Stimulated activated effector memory CD8-positive, alpha-beta T cell treated with anti-CD3 and anti-CD28 coated beads, Interleukin-12 subunit alpha, Interleukin-12 subunit beta, amount 100 ng/mL, for 72 hours (primary cell): ENCODE results near the gene RFLNA.
A peak's percentile ranks its signal among the peaks of the same experiment; 100 is the strongest.

Source experiments
- ATAC-seq: fragments of 150-1000 bp; cut with Tn5 transposase; 2 replicates; pipeline ENCODE4 v1.10.0; 2021
- DNase-seq, 2 donors: peaks; one replicate each; pipeline ENCODE4 v3.0.0; 2021 to 2022; ENCODE audit warnings: low spot score in 2 of 2
- H3K27ac Mint-ChIP-seq: one replicate; pipeline ENCODE4 v1.8.0; 2022; ENCODE audit warnings: mild to moderate bottlenecking, mixed read lengths
- H3K36me3 Mint-ChIP-seq: one replicate; pipeline ENCODE4 v1.8.0; 2022; ENCODE audit warnings: mild to moderate bottlenecking, mixed read lengths
- H3K4me1 Mint-ChIP-seq: one replicate; pipeline ENCODE4 v1.8.0; 2022; ENCODE audit warnings: mixed read lengths
- H3K4me3 Mint-ChIP-seq: one replicate; pipeline ENCODE4 v1.8.0; 2022; ENCODE audit warnings: mild to moderate bottlenecking, mixed read lengths
- H3K9me3 Mint-ChIP-seq: one replicate; pipeline ENCODE4 v1.8.0; 2022; ENCODE audit warnings: mixed read lengths

Gene RFLNA

GRCh38 chr12:124344526-124344925, 49.6 kb downstream of the RFLNA start:
- H3K36me3 Mint-ChIP-seq, result peaks cover 88% of the 10 kb centered on the region
- H3K27ac Mint-ChIP-seq, result peak overlapping the region; percentile 32

GRCh38 chr12:124345795-124346194, 50.9 kb downstream of the RFLNA start:
- no peaks in the 10 kb centered on the region for H3K9me3 Mint-ChIP-seq
- DNase-seq, result no peak
- H3K36me3 Mint-ChIP-seq, result peaks cover 88% of the 10 kb centered on the region
- no peaks in the 10 kb centered on the region for H3K4me1 Mint-ChIP-seq
- H3K4me3 Mint-ChIP-seq, result no peak overlapping the region
- H3K27ac Mint-ChIP-seq, result peak overlapping the region; percentile 32
- no peak for ATAC-seq

More at GRCh38 chr12:124344526-124344925, 49.6 kb downstream of the RFLNA start:
- Mint-ChIP-seq H3K4me3 (no peak overlapping the region), H3K9me3 (no peaks in the 10 kb centered on the region), H3K4me1 (peaks cover 5% of the 10 kb centered on the region)
- ATAC-seq, result peak; percentile 14
- DNase-seq, result no peak

GRCh38 chr12:124346425-124347168, 51.7 kb downstream of the RFLNA start:
- no peak overlapping the region for H3K27ac Mint-ChIP-seq
- DNase-seq (no peak), ATAC-seq (no peak)
- H3K4me1 Mint-ChIP-seq, result no peaks in the 10 kb centered on the region
- no peaks in the 10 kb centered on the region for H3K9me3 Mint-ChIP-seq
- peaks cover 88% of the 10 kb centered on the region for H3K36me3 Mint-ChIP-seq
- no peak overlapping the region for H3K4me3 Mint-ChIP-seq

GRCh38 chr12:124347335-124347734, 52.4 kb downstream of the RFLNA start:
- no peak overlapping the region for H3K27ac Mint-ChIP-seq
- ATAC-seq, result no peak
- no peak overlapping the region for H3K4me3 Mint-ChIP-seq
- DNase-seq, result no peak
- H3K4me1 Mint-ChIP-seq, result no peaks in the 10 kb centered on the region
- peaks cover 88% of the 10 kb centered on the region for H3K36me3 Mint-ChIP-seq
- no peaks in the 10 kb centered on the region for H3K9me3 Mint-ChIP-seq

- Mint-ChIP-seq H3K27ac (no peak overlapping the region), H3K4me1 (no peaks in the 10 kb centered on the region), H3K9me3 (no peaks in the 10 kb centered on the region), H3K4me3 (no peak overlapping the region), H3K36me3 (peaks cover 87% of the 10 kb centered on the region)
- DNase-seq (peak in 1 of 2 donors; percentile 50), ATAC-seq (no peak)
Observed at GRCh38 chr12:124347805-124348658, 53.1 kb downstream of the RFLNA start.

GRCh38 chr12:124348659-124349380, 53.9 kb downstream of the RFLNA start:
- H3K27ac Mint-ChIP-seq, result no peak overlapping the region
- H3K9me3 Mint-ChIP-seq, result no peaks in the 10 kb centered on the region
- DNase-seq, result no peak
- H3K36me3 Mint-ChIP-seq, result peaks cover 87% of the 10 kb centered on the region
- no peak for ATAC-seq
- H3K4me1 Mint-ChIP-seq, result no peaks in the 10 kb centered on the region
- no peak overlapping the region for H3K4me3 Mint-ChIP-seq

- no peak for ATAC-seq
- Mint-ChIP-seq H3K36me3 (peaks cover 77% of the 10 kb centered on the region), H3K4me1 (no peaks in the 10 kb centered on the region), H3K9me3 (no peaks in the 10 kb centered on the region), H3K4me3 (no peak overlapping the region), H3K27ac (no peak overlapping the region)
- no peak for DNase-seq
Observed at GRCh38 chr12:124350491-124350890, 55.6 kb downstream of the RFLNA start.

GRCh38 chr12:124351422-124351821, 56.5 kb downstream of the RFLNA start:
- Mint-ChIP-seq H3K36me3 (peaks cover 75% of the 10 kb centered on the region), H3K4me3 (no peak overlapping the region), H3K27ac (no peak overlapping the region), H3K9me3 (no peaks in the 10 kb centered on the region), H3K4me1 (no peaks in the 10 kb centered on the region)
- DNase-seq, result no peak
- ATAC-seq, result no peak

GRCh38 chr12:124352257-124352656, 57.4 kb downstream of the RFLNA start:
- ATAC-seq (no peak), DNase-seq (no peak)
- Mint-ChIP-seq H3K4me3 (no peak overlapping the region), H3K9me3 (no peaks in the 10 kb centered on the region), H3K4me1 (no peaks in the 10 kb centered on the region), H3K27ac (peak overlapping the region; percentile 64), H3K36me3 (peaks cover 76% of the 10 kb centered on the region)

GRCh38 chr12:124352839-124353238, 57.9 kb downstream of the RFLNA start:
- Mint-ChIP-seq H3K27ac (peak overlapping the region; percentile 64), H3K36me3 (peaks cover 76% of the 10 kb centered on the region), H3K4me1 (peaks cover 5% of the 10 kb centered on the region), H3K4me3 (no peak overlapping the region), H3K9me3 (no peaks in the 10 kb centered on the region)
- ATAC-seq (no peak), DNase-seq (no peak)

GRCh38 chr12:124354400-124354799, 59.5 kb downstream of the RFLNA start:
- H3K27ac Mint-ChIP-seq, result peak overlapping the region; percentile 45
- H3K4me3 Mint-ChIP-seq, result no peak overlapping the region
- no peak for ATAC-seq
- H3K9me3 Mint-ChIP-seq, result no peaks in the 10 kb centered on the region
- no peak for DNase-seq
- peaks cover 81% of the 10 kb centered on the region for H3K36me3 Mint-ChIP-seq
- peaks cover 7% of the 10 kb centered on the region for H3K4me1 Mint-ChIP-seq

GRCh38 chr12:124356221-124356620, 61.3 kb downstream of the RFLNA start:
- DNase-seq, result no peak
- no peak for ATAC-seq
- H3K27ac Mint-ChIP-seq, result no peak overlapping the region
- no peaks in the 10 kb centered on the region for H3K9me3 Mint-ChIP-seq
- H3K4me1 Mint-ChIP-seq, result peaks cover 12% of the 10 kb centered on the region
- H3K36me3 Mint-ChIP-seq, result peaks cover 75% of the 10 kb centered on the region
- H3K4me3 Mint-ChIP-seq, result no peak overlapping the region

- Mint-ChIP-seq H3K9me3 (no peaks in the 10 kb centered on the region), H3K27ac (no peak overlapping the region), H3K4me3 (no peak overlapping the region), H3K36me3 (peaks cover 61% of the 10 kb centered on the region), H3K4me1 (peaks cover 12% of the 10 kb centered on the region)
- no peak for DNase-seq
- ATAC-seq, result no peak
Observed at GRCh38 chr12:124357616-124358015, 62.7 kb downstream of the RFLNA start.

GRCh38 chr12:124358572-124358971, 63.7 kb downstream of the RFLNA start:
- Mint-ChIP-seq H3K27ac (no peak overlapping the region), H3K9me3 (no peaks in the 10 kb centered on the region), H3K4me1 (peaks cover 12% of the 10 kb centered on the region), H3K4me3 (no peak overlapping the region), H3K36me3 (peaks cover 52% of the 10 kb centered on the region)
- DNase-seq (no peak), ATAC-seq (no peak)
